IMR-90 (cell line): ENCODE results near the gene GPC6. TPM values are rescaled to one million over a fixed set of nuclear protein-coding genes. Genes with fewer than 3 reads are reported as not detected.

Experiments used
- ATAC-seq: fragments of 200-7000 bp; cut with Tn5 transposase; 2 replicates; pipeline ENCODE4 v1.9.1; 2020; ENCODE audit warnings: low read depth, mild to moderate bottlenecking, moderate library complexity
- BruUV-seq: library from RNA; stranded (reverse); fragments of 400-500 nt; replicated peaks from 2 replicates; lab custom pipeline; 2021; lab: Mats Ljungman, UMichigan
- CTCF ChIA-PET: fragments of 300-600 bp; formaldehyde crosslinking; extraction: SDS; loops from one replicate; lab custom pipeline; 2021; ENCODE audit warnings: antibody characterized with exemption; lab: Yijun Ruan, JAX
- POLR2A ChIA-PET: fragments of 300-600 bp; sonication (Branson Sonifier 250); formaldehyde crosslinking; loops from one replicate; lab custom pipeline; 2022; ENCODE audit warnings: antibody characterized with exemption; ENCODE audit not compliant: unreplicated experiment; lab: Charles Lee
- DNase-seq: peaks from one replicate; pipeline ENCODE4 v3.0.0; 2013
- H2AFZ ChIP-seq: replicated peaks from 2 replicates; pipeline ENCODE3; 2013; ENCODE audit warnings: low read length, mild to moderate bottlenecking; ENCODE audit not compliant: poor library complexity
- H2AK5ac ChIP-seq: 2 replicates; pipeline ENCODE4 v1.6.1; 2013; ENCODE audit warnings: low read depth, low read length, inconsistent platforms
- H2AK9ac ChIP-seq: replicated peaks from 2 replicates; pipeline ENCODE3; 2013; ENCODE audit warnings: mild to moderate bottlenecking, low read depth, low read length, moderate library complexity; ENCODE audit not compliant: poor library complexity
- H2BK120ac ChIP-seq: 2 replicates; pipeline ENCODE4 v1.6.1; 2013; ENCODE audit warnings: low read depth, low read length, inconsistent platforms
- H2BK15ac ChIP-seq: 3 replicates; pipeline ENCODE4 v1.6.1; 2013; ENCODE audit warnings: low read depth, low read length, inconsistent platforms
- H2BK20ac ChIP-seq: 2 replicates; pipeline ENCODE4 v1.6.1; 2013; ENCODE audit warnings: low read depth, mild to moderate bottlenecking, inconsistent platforms, low read length, moderate library complexity
- H2BK5ac ChIP-seq: 2 replicates; pipeline ENCODE4 v1.6.1; 2013; ENCODE audit warnings: mild to moderate bottlenecking, low read depth, low read length, inconsistent platforms; ENCODE audit not compliant: poor library complexity, severe bottlenecking
- H3K14ac ChIP-seq: replicated peaks from 2 replicates; pipeline ENCODE4 v1.6.1; 2013; ENCODE audit warnings: low read depth, low read length, inconsistent platforms
- H3K18ac ChIP-seq: 2 replicates; pipeline ENCODE4 v1.6.1; 2013; ENCODE audit warnings: low read depth, low read length, control low read depth
- H3K23ac ChIP-seq: 2 replicates; pipeline ENCODE4 v1.6.1; 2013; ENCODE audit warnings: low read depth, low read length, inconsistent platforms
- H3K27ac ChIP-seq: 2 replicates; pipeline ENCODE4 v1.5.1; 2013; ENCODE audit warnings: mild to moderate bottlenecking, control low read depth, low read length; ENCODE audit not compliant: insufficient read depth
- H3K27me3 ChIP-seq: 2 replicates; pipeline ENCODE4 v1.6.1; 2013; ENCODE audit warnings: low read length; ENCODE audit not compliant: control insufficient read depth, insufficient read depth
- H3K36me3 ChIP-seq: 2 replicates; pipeline ENCODE4 v1.6.1; 2013; ENCODE audit warnings: low read length, mixed read lengths; ENCODE audit not compliant: control insufficient read depth, insufficient read depth
- H3K4ac ChIP-seq: 2 replicates; pipeline ENCODE4 v1.6.1; 2013; ENCODE audit warnings: low read depth, low read length, inconsistent platforms
- H3K4me1 ChIP-seq: 2 replicates; pipeline ENCODE4 v1.6.1; 2013; ENCODE audit warnings: low read length, mixed read lengths; ENCODE audit not compliant: control insufficient read depth, insufficient read depth
- H3K4me2 ChIP-seq: 2 replicates; pipeline ENCODE4 v1.6.1; 2013; ENCODE audit warnings: low read depth, mild to moderate bottlenecking, control low read depth, low read length, moderate library complexity
- H3K4me3 ChIP-seq: 2 replicates; pipeline ENCODE4 v1.5.1; 2013; ENCODE audit warnings: low read depth, mild to moderate bottlenecking, control low read depth, low read length, moderate library complexity; ENCODE audit not compliant: insufficient read depth
- H3K56ac ChIP-seq: 2 replicates; pipeline ENCODE4 v1.6.1; 2013; ENCODE audit warnings: low read length, inconsistent platforms; ENCODE audit not compliant: insufficient read depth; ENCODE audit errors: extremely low read depth
- H3K79me1 ChIP-seq, 2 experiments: 2 replicates each; pipeline ENCODE4 v1.6.1; 2013; ENCODE audit warnings: low read length in 2 of 2, inconsistent platforms in 1 of 2, low read depth in 1 of 2
- H3K9ac ChIP-seq: 2 replicates; pipeline ENCODE4 v1.6.1; 2013; ENCODE audit warnings: low read depth, low read length, control low read depth
- H3K9me1 ChIP-seq: 2 replicates; pipeline ENCODE4 v1.6.1; 2013; ENCODE audit warnings: low read length, inconsistent platforms; ENCODE audit not compliant: insufficient read depth
- H3K9me3 ChIP-seq: 2 replicates; pipeline ENCODE4 v1.6.1; 2013; ENCODE audit warnings: low read length; ENCODE audit not compliant: control insufficient read depth, insufficient read depth
- H4K20me1 ChIP-seq: 2 replicates; pipeline ENCODE4 v1.6.1; 2013; ENCODE audit warnings: low read length, inconsistent platforms; ENCODE audit not compliant: insufficient read depth
- H4K5ac ChIP-seq: 2 replicates; pipeline ENCODE4 v1.6.1; 2013; ENCODE audit warnings: mild to moderate bottlenecking, low read depth, low read length, control low read depth
- H4K8ac ChIP-seq, 2 experiments: 2 replicates each; pipeline ENCODE4 v1.6.1; 2013; ENCODE audit warnings: low read depth in 2 of 2, low read length in 2 of 2, control low read depth in 1 of 2, inconsistent platforms in 1 of 2
- H4K91ac ChIP-seq: 2 replicates; pipeline ENCODE4 v1.6.1; 2013; ENCODE audit warnings: low read depth, low read length, inconsistent platforms; ENCODE audit not compliant: insufficient read depth
- BHLHE40 ChIP-seq: fragments of 150-350 bp; IDR thresholded peaks from 2 replicates; pipeline ENCODE4 v1.6.1; 2016; ENCODE audit warnings: mild to moderate bottlenecking, low read depth, low read length
- CEBPB ChIP-seq: IDR thresholded peaks from 2 replicates; pipeline ENCODE4 v1.6.1; 2012; ENCODE audit warnings: low read depth, low read length, improper control_type of control experiment
- CHD1 ChIP-seq: IDR thresholded peaks from 2 replicates; pipeline ENCODE4 v1.6.1; 2012; ENCODE audit warnings: low read depth, low read length, improper control_type of control experiment
- FOS ChIP-seq: fragments of 150-350 bp; IDR thresholded peaks from 2 replicates; pipeline ENCODE4 v1.6.1; 2016; ENCODE audit warnings: low read depth, low read length
- MAFK ChIP-seq: IDR thresholded peaks from 2 replicates; pipeline ENCODE4 v1.6.1; 2012; ENCODE audit warnings: low read depth, low read length, improper control_type of control experiment
- MAZ ChIP-seq: IDR thresholded peaks from 2 replicates; pipeline ENCODE4 v1.6.1; 2012; ENCODE audit warnings: low read depth, mild to moderate bottlenecking, low read length, improper control_type of control experiment, moderate library complexity, borderline replicate concordance
- MXI1 ChIP-seq: IDR thresholded peaks from 2 replicates; pipeline ENCODE4 v1.6.1; 2012; ENCODE audit warnings: low read depth, mild to moderate bottlenecking, low read length, moderate library complexity, borderline replicate concordance
- NFE2L2 ChIP-seq: fragments of 150-350 bp; IDR thresholded peaks from 2 replicates; pipeline ENCODE4 v1.6.1; 2016; ENCODE audit warnings: low read depth, mild to moderate bottlenecking, low read length
- POLR2A ChIP-seq: IDR thresholded peaks from 2 replicates; pipeline ENCODE4 v1.6.1; 2012; ENCODE audit warnings: mild to moderate bottlenecking, low read depth, low read length
- RAD21 ChIP-seq: IDR thresholded peaks from 2 replicates; pipeline ENCODE4 v1.6.1; 2012; ENCODE audit warnings: low read length, improper control_type of control experiment
- RCOR1 ChIP-seq: IDR thresholded peaks from 2 replicates; pipeline ENCODE4 v1.6.1; 2012; ENCODE audit warnings: mild to moderate bottlenecking, low read length, improper control_type of control experiment; ENCODE audit not compliant: insufficient replicate concordance
- RFX5 ChIP-seq: IDR thresholded peaks from 2 replicates; pipeline ENCODE4 v1.8.0; 2012; ENCODE audit warnings: low read depth, mild to moderate bottlenecking, low read length, moderate library complexity
- SMC3 ChIP-seq: fragments of 150-350 bp; IDR thresholded peaks from 2 replicates; pipeline ENCODE4 v1.6.1; 2016; ENCODE audit warnings: low read depth, mild to moderate bottlenecking, antibody characterized with exemption, low read length, moderate library complexity
- dilution Hi-C: fragments of 300-500 bp; cut with HindIII; formaldehyde crosslinking; loops from one replicate; pipeline ENCODE4 v1.14.3; 2018; ENCODE audit warnings: low sequenced_read_pairs; ENCODE audit not compliant: unreplicated experiment
- in situ Hi-C: fragments of 300-500 bp; cut with MboI; formaldehyde crosslinking; loops from 3 replicates; pipeline ENCODE4 v1.14.3; 2019; ENCODE audit warnings: low sequenced_read_pairs, inconsistent platforms, mixed read lengths
- intact Hi-C: fragments of 100-400 bp; cut with micrococcal nuclease; formaldehyde crosslinking; loops from 2 replicates; pipeline ENCODE4 v1.10.0; 2022
- polyA plus RNA-seq, 3 experiments: library from polyadenylated mRNA; depleted of rRNA; stranded (reverse); fragments of >200 nt; gene quantifications; 2 replicates each; pipeline ENCODE4 v1.2.3, GENCODE V29; 2012; ENCODE audit warnings: low replicate concordance in 1 of 3
- total RNA-seq: library from RNA; depleted of rRNA; stranded (reverse); fragments of >200 nt; gene quantifications from 2 replicates; pipeline ENCODE4 v1.2.3, GENCODE V29; 2012
- TF ChIP-seq, protein P1 (sequence below): fragments of 150-350 bp; IDR thresholded peaks from 2 replicates; pipeline ENCODE4 v1.6.1; 2017; ENCODE audit warnings: mild to moderate bottlenecking, antibody characterized with exemption, low read length, low read depth
- TF ChIP-seq, protein P2 (sequence below): fragments of 150-350 bp; IDR thresholded peaks from 2 replicates; pipeline ENCODE4 v1.6.1; 2016; ENCODE audit warnings: low read depth, mild to moderate bottlenecking, low read length, moderate library complexity, borderline replicate concordance
- TF ChIP-seq, protein P3 (sequence below): conservative IDR thresholded peaks from 2 replicates; pipeline ENCODE4 v1.5.1; 2012; ENCODE audit warnings: mild to moderate bottlenecking, low read depth, low read length, improper control_type of control experiment

GPC6 gene
- total and polyA plus RNA-seq, 2 of the 4 experiments (the other 2 are of a cell fraction): 14.9 to 39.4 TPM

DNA sequence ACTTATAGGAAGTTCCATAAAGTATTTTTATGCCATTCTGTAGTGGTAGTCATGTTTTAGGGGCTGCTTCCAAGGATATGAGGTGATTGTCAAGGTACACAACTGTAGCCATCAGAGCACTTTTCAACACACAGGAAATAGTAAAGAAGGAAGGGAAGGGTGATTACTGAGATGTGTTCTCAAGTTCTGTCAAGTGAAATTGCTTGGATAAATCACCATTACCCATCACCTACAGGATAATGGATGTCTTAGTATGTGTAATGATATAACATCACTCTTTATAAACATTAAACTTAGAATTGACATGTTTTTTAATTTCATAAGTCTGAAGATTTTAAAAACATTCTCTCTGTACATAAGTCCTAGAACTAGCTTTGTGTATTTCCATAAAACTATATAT is 765.0 kb downstream of the GPC6 start:
- Histone ChIP-seq H3K4me3 (no peak overlapping the region), H3K23ac (no peak overlapping the region), H2BK5ac (no peak overlapping the region), H3K9me3 (no peaks in the 10 kb centered on the region), H3K4me2 (no peak overlapping the region), H3K9ac (no peak overlapping the region), H2BK120ac (no peak overlapping the region), H4K20me1 (no peaks in the 10 kb centered on the region), H3K27me3 (no peaks in the 10 kb centered on the region), H2BK15ac (no peak overlapping the region), H4K91ac (no peak overlapping the region), H3K79me1 (no peaks in the 10 kb centered on the region), H2AK9ac (no peak overlapping the region), H3K14ac (no peak overlapping the region), H2AK5ac (no peak overlapping the region), H3K9me1 (no peaks in the 10 kb centered on the region), H4K5ac (no peak overlapping the region), H2AFZ (no peak overlapping the region), H2BK20ac (no peak overlapping the region), H3K4ac (no peak overlapping the region), H3K18ac (no peak overlapping the region), H3K4me1 (no peaks in the 10 kb centered on the region), H3K56ac (no peak overlapping the region), H3K36me3 (no peaks in the 10 kb centered on the region), H3K27ac (no peak overlapping the region), H4K8ac (no peak overlapping the region)
- intact Hi-C loops: no loop called here
- ChIA-PET CTCF (interaction anchor here (0.7 kb wide), 1 partner anchor 245 kb away, joined by 3 read pairs; no protein-coding TSS in a partner anchor), POLR2A (no interaction called here)
- BruUV-seq: no TSS peak
- dilution Hi-C loops: no loop called here
- DNase-seq (no peak), ATAC-seq (no peak)
- TF ChIP-seq, protein P1, sequence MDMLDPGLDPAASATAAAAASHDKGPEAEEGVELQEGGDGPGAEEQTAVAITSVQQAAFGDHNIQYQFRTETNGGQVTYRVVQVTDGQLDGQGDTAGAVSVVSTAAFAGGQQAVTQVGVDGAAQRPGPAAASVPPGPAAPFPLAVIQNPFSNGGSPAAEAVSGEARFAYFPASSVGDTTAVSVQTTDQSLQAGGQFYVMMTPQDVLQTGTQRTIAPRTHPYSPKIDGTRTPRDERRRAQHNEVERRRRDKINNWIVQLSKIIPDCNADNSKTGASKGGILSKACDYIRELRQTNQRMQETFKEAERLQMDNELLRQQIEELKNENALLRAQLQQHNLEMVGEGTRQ: no peak
- no peak for TF ChIP-seq CEBPB
- no peak for TF ChIP-seq BHLHE40
- TF ChIP-seq FOS: no peak
- TF ChIP-seq RAD21: no peak
- TF ChIP-seq, protein P2, sequence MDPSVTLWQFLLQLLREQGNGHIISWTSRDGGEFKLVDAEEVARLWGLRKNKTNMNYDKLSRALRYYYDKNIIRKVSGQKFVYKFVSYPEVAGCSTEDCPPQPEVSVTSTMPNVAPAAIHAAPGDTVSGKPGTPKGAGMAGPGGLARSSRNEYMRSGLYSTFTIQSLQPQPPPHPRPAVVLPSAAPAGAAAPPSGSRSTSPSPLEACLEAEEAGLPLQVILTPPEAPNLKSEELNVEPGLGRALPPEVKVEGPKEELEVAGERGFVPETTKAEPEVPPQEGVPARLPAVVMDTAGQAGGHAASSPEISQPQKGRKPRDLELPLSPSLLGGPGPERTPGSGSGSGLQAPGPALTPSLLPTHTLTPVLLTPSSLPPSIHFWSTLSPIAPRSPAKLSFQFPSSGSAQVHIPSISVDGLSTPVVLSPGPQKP: no peak
- no peak for TF ChIP-seq RFX5
- no peak for TF ChIP-seq MXI1
- TF ChIP-seq SMC3: no peak
- no peak for TF ChIP-seq MAFK
- no peak for TF ChIP-seq RCOR1
- TF ChIP-seq NFE2L2: no peak
- TF ChIP-seq MAZ: no peak
- TF ChIP-seq, protein P3, sequence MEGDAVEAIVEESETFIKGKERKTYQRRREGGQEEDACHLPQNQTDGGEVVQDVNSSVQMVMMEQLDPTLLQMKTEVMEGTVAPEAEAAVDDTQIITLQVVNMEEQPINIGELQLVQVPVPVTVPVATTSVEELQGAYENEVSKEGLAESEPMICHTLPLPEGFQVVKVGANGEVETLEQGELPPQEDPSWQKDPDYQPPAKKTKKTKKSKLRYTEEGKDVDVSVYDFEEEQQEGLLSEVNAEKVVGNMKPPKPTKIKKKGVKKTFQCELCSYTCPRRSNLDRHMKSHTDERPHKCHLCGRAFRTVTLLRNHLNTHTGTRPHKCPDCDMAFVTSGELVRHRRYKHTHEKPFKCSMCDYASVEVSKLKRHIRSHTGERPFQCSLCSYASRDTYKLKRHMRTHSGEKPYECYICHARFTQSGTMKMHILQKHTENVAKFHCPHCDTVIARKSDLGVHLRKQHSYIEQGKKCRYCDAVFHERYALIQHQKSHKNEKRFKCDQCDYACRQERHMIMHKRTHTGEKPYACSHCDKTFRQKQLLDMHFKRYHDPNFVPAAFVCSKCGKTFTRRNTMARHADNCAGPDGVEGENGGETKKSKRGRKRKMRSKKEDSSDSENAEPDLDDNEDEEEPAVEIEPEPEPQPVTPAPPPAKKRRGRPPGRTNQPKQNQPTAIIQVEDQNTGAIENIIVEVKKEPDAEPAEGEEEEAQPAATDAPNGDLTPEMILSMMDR: no peak
- no peak for TF ChIP-seq CHD1
- TF ChIP-seq POLR2A: no peak
- in situ Hi-C loops: no loop called here
